Measurements from ENCODE around the gene LAMC3.

Gene LAMC3

GRCh38 chr9:131019388-131020239 is 10.6 kb downstream of the LAMC3 start:
- Mint-ChIP-seq H3K4me3 (no peak overlapping the region), H3K4me1 (peaks cover 0 to 2% of the 10 kb centered on the region in 2 donors), H3K36me3 (no peaks in the 10 kb centered on the region), H3K27ac (no peak overlapping the region), H3K27me3 (peaks cover 11 to 25% of the 10 kb centered on the region in 2 donors), H3K9me3 (no peaks in the 10 kb centered on the region)
- ATAC-seq (replicated peaks) (no peak), DNase-seq (no peak)

GRCh38 chr9:131020388-131020787 is 11.4 kb downstream of the LAMC3 start:
- peaks cover 18 to 29% of the 10 kb centered on the region in 2 donors for H3K27me3 Mint-ChIP-seq
- H3K27ac Mint-ChIP-seq, result no peak overlapping the region
- H3K4me1 Mint-ChIP-seq, result peaks cover 0 to 2% of the 10 kb centered on the region in 2 donors
- H3K4me3 Mint-ChIP-seq, result no peak overlapping the region
- DNase-seq, result no peak
- ATAC-seq (replicated peaks), result no peak
- no peaks in the 10 kb centered on the region for H3K9me3 Mint-ChIP-seq
- no peaks in the 10 kb centered on the region for H3K36me3 Mint-ChIP-seq

GRCh38 chr9:131020862-131021261 is 11.9 kb downstream of the LAMC3 start:
- Mint-ChIP-seq H3K9me3 (no peaks in the 10 kb centered on the region), H3K36me3 (no peaks in the 10 kb centered on the region), H3K27ac (no peak overlapping the region), H3K27me3 (peaks cover 18 to 29% of the 10 kb centered on the region in 2 donors), H3K4me3 (no peak overlapping the region), H3K4me1 (peaks cover 0 to 2% of the 10 kb centered on the region in 2 donors)
- no peak for DNase-seq
- ATAC-seq (replicated peaks), result no peak

GRCh38 chr9:131021785-131022184 is 12.8 kb downstream of the LAMC3 start:
- Mint-ChIP-seq H3K27me3 (peaks cover 18 to 24% of the 10 kb centered on the region in 2 donors), H3K36me3 (no peaks in the 10 kb centered on the region), H3K27ac (no peak overlapping the region), H3K4me1 (peaks cover 0 to 2% of the 10 kb centered on the region in 2 donors), H3K4me3 (no peak overlapping the region), H3K9me3 (no peaks in the 10 kb centered on the region)
- no peak for DNase-seq
- no peak for ATAC-seq (replicated peaks)

GRCh38 chr9:131024978-131025868 is 16.2 kb downstream of the LAMC3 start:
- peaks cover 18% of the 10 kb centered on the region in 2 donors for H3K27me3 Mint-ChIP-seq
- no peak overlapping the region for H3K27ac Mint-ChIP-seq

GRCh38 chr9:131025953-131026858 is 17.2 kb downstream of the LAMC3 start:
- Mint-ChIP-seq H3K36me3 (no peaks in the 10 kb centered on the region), H3K27ac (no peak overlapping the region), H3K4me3 (no peak overlapping the region)

More at GRCh38 chr9:131024978-131025868, 16.2 kb downstream of the LAMC3 start:
- no peaks in the 10 kb centered on the region for H3K36me3 Mint-ChIP-seq
- no peaks in the 10 kb centered on the region for H3K9me3 Mint-ChIP-seq
- DNase-seq (no peak), ATAC-seq (replicated peaks) (no peak)
- no peaks in the 10 kb centered on the region for H3K4me1 Mint-ChIP-seq
- no peak overlapping the region for H3K4me3 Mint-ChIP-seq

GRCh38 chr9:131027048-131027871 is 18.3 kb downstream of the LAMC3 start:
- Mint-ChIP-seq H3K4me3 (no peak overlapping the region), H3K27ac (no peak overlapping the region), H3K27me3 (peaks cover 18 to 19% of the 10 kb centered on the region in 2 donors), H3K9me3 (no peaks in the 10 kb centered on the region), H3K4me1 (no peaks in the 10 kb centered on the region), H3K36me3 (no peaks in the 10 kb centered on the region)
- DNase-seq (no peak), ATAC-seq (replicated peaks) (no peak)

More at GRCh38 chr9:131025953-131026858, 17.2 kb downstream of the LAMC3 start:
- H3K4me1 Mint-ChIP-seq, result no peaks in the 10 kb centered on the region
- ATAC-seq (replicated peaks) (no peak), DNase-seq (no peak)
- H3K27me3 Mint-ChIP-seq, result peaks cover 18% of the 10 kb centered on the region in 2 donors
- no peaks in the 10 kb centered on the region for H3K9me3 Mint-ChIP-seq

- Mint-ChIP-seq H3K27me3 (peaks cover 16 to 21% of the 10 kb centered on the region in 2 donors), H3K9me3 (no peaks in the 10 kb centered on the region), H3K4me1 (peaks cover 0 to 2% of the 10 kb centered on the region in 2 donors), H3K36me3 (no peaks in the 10 kb centered on the region), H3K4me3 (no peak overlapping the region), H3K27ac (no peak overlapping the region)
- no peak for DNase-seq
- ATAC-seq (replicated peaks), result no peak
Measured at GRCh38 chr9:131027872-131028179, 18.9 kb downstream of the LAMC3 start.

- DNase-seq (no peak), ATAC-seq (replicated peaks) (no peak)
- peaks cover 0 to 2% of the 10 kb centered on the region in 2 donors for H3K4me1 Mint-ChIP-seq
- H3K27me3 Mint-ChIP-seq, result peaks cover 18 to 24% of the 10 kb centered on the region in 2 donors
- no peak overlapping the region for H3K27ac Mint-ChIP-seq
- H3K36me3 Mint-ChIP-seq, result no peaks in the 10 kb centered on the region
- no peak overlapping the region for H3K4me3 Mint-ChIP-seq
- no peaks in the 10 kb centered on the region for H3K9me3 Mint-ChIP-seq
Measured at GRCh38 chr9:131028221-131028884, 19.4 kb downstream of the LAMC3 start.

GRCh38 chr9:131028931-131029573 is 20.1 kb downstream of the LAMC3 start:
- no peaks in the 10 kb centered on the region for H3K36me3 Mint-ChIP-seq
- H3K4me3 Mint-ChIP-seq, result no peak overlapping the region
- DNase-seq (no peak), ATAC-seq (replicated peaks) (no peak)
- H3K27me3 Mint-ChIP-seq, result peaks cover 22 to 27% of the 10 kb centered on the region in 2 donors
- no peaks in the 10 kb centered on the region for H3K9me3 Mint-ChIP-seq
- H3K27ac Mint-ChIP-seq, result no peak overlapping the region
- peaks cover 0 to 2% of the 10 kb centered on the region in 2 donors for H3K4me1 Mint-ChIP-seq

- no peaks in the 10 kb centered on the region for H3K36me3 Mint-ChIP-seq
- no peak overlapping the region for H3K27ac Mint-ChIP-seq
- peaks cover 0 to 2% of the 10 kb centered on the region in 2 donors for H3K4me1 Mint-ChIP-seq
- no peak for DNase-seq
- peaks cover 17 to 23% of the 10 kb centered on the region in 2 donors for H3K27me3 Mint-ChIP-seq
- ATAC-seq (replicated peaks), result no peak
- H3K9me3 Mint-ChIP-seq, result no peaks in the 10 kb centered on the region
- no peak overlapping the region for H3K4me3 Mint-ChIP-seq
Measured at GRCh38 chr9:131029574-131029952, 20.6 kb downstream of the LAMC3 start.

- Mint-ChIP-seq H3K27me3 (peaks cover 9 to 16% of the 10 kb centered on the region in 2 donors), H3K36me3 (no peaks in the 10 kb centered on the region), H3K4me3 (no peak overlapping the region), H3K27ac (no peak overlapping the region), H3K9me3 (no peaks in the 10 kb centered on the region), H3K4me1 (peaks cover 0 to 2% of the 10 kb centered on the region in 2 donors)
- ATAC-seq (replicated peaks) (no peak), DNase-seq (no peak)
Measured at GRCh38 chr9:131030239-131031004, 21.4 kb downstream of the LAMC3 start.
